ENCODE results near the gene LAMA2. TPM values are rescaled to one million over a fixed set of nuclear protein-coding genes. Genes with fewer than 3 reads are reported as not detected.

LAMA2 gene
- total and polyA plus RNA-seq, 2 experiments from 2014 or later: 0.91 to 6.4 TPM

- ATAC-seq (no peak), DNase-seq (ENCODE audit: low spot score) (no peak)
- Histone ChIP-seq H3K36me3 (ENCODE audit: insufficient read depth) (no peaks in the 10 kb centered on the region), H3F3A (replicated peaks; ENCODE audit: low read depth) (no peaks in the 10 kb centered on the region), H3K27ac (ENCODE audit: low read depth) (no peak overlapping the region), H3K9me2 (ENCODE audit: insufficient read depth) (no peaks in the 10 kb centered on the region), H3K79me2 (replicated peaks; ENCODE audit: insufficient read depth) (no peaks in the 10 kb centered on the region), H2AFZ (no peak overlapping the region), H3K27me3 (ENCODE audit: insufficient read depth) (no peaks in the 10 kb centered on the region), H4K20me1 (replicated peaks; ENCODE audit: insufficient read depth) (no peaks in the 10 kb centered on the region), H3K4me1 (ENCODE audit: insufficient read depth) (peaks cover 5% of the 10 kb centered on the region; the same call in 1 of the 2 replicates), H3K4me2 (no peak overlapping the region), H3K4me3 (no peak overlapping the region)
- no peaks in the 10 kb centered on the region; the same call in 2 of the 3 replicates for H3K36me3 Mint-ChIP-seq (ENCODE audit: low read depth)
- no peaks in the 10 kb centered on the region for H3K9me3 Mint-ChIP-seq
- no peak overlapping the region for H3K4me3 Mint-ChIP-seq
- no peaks in the 10 kb centered on the region for H3K27me3 Mint-ChIP-seq (ENCODE audit: insufficient read depth, low read depth, poor library complexity)
- no peak overlapping the region for H3K27ac Mint-ChIP-seq
- TF ChIP-seq ZNF114 (CRISPR knock-in tag; IDR thresholded peaks at IDR 0.05): no peak
- no peak for TF ChIP-seq POLR2AphosphoS5 (IDR thresholded peaks at IDR 0.05; ENCODE audit: low read depth)
- no peak for TF ChIP-seq JUNB (IDR thresholded peaks at IDR 0.05; ENCODE audit: unreplicated experiment)
- TF ChIP-seq NANOG (IDR thresholded peaks at IDR 0.05; ENCODE audit: borderline replicate concordance): no peak
- TF ChIP-seq, protein P1, sequence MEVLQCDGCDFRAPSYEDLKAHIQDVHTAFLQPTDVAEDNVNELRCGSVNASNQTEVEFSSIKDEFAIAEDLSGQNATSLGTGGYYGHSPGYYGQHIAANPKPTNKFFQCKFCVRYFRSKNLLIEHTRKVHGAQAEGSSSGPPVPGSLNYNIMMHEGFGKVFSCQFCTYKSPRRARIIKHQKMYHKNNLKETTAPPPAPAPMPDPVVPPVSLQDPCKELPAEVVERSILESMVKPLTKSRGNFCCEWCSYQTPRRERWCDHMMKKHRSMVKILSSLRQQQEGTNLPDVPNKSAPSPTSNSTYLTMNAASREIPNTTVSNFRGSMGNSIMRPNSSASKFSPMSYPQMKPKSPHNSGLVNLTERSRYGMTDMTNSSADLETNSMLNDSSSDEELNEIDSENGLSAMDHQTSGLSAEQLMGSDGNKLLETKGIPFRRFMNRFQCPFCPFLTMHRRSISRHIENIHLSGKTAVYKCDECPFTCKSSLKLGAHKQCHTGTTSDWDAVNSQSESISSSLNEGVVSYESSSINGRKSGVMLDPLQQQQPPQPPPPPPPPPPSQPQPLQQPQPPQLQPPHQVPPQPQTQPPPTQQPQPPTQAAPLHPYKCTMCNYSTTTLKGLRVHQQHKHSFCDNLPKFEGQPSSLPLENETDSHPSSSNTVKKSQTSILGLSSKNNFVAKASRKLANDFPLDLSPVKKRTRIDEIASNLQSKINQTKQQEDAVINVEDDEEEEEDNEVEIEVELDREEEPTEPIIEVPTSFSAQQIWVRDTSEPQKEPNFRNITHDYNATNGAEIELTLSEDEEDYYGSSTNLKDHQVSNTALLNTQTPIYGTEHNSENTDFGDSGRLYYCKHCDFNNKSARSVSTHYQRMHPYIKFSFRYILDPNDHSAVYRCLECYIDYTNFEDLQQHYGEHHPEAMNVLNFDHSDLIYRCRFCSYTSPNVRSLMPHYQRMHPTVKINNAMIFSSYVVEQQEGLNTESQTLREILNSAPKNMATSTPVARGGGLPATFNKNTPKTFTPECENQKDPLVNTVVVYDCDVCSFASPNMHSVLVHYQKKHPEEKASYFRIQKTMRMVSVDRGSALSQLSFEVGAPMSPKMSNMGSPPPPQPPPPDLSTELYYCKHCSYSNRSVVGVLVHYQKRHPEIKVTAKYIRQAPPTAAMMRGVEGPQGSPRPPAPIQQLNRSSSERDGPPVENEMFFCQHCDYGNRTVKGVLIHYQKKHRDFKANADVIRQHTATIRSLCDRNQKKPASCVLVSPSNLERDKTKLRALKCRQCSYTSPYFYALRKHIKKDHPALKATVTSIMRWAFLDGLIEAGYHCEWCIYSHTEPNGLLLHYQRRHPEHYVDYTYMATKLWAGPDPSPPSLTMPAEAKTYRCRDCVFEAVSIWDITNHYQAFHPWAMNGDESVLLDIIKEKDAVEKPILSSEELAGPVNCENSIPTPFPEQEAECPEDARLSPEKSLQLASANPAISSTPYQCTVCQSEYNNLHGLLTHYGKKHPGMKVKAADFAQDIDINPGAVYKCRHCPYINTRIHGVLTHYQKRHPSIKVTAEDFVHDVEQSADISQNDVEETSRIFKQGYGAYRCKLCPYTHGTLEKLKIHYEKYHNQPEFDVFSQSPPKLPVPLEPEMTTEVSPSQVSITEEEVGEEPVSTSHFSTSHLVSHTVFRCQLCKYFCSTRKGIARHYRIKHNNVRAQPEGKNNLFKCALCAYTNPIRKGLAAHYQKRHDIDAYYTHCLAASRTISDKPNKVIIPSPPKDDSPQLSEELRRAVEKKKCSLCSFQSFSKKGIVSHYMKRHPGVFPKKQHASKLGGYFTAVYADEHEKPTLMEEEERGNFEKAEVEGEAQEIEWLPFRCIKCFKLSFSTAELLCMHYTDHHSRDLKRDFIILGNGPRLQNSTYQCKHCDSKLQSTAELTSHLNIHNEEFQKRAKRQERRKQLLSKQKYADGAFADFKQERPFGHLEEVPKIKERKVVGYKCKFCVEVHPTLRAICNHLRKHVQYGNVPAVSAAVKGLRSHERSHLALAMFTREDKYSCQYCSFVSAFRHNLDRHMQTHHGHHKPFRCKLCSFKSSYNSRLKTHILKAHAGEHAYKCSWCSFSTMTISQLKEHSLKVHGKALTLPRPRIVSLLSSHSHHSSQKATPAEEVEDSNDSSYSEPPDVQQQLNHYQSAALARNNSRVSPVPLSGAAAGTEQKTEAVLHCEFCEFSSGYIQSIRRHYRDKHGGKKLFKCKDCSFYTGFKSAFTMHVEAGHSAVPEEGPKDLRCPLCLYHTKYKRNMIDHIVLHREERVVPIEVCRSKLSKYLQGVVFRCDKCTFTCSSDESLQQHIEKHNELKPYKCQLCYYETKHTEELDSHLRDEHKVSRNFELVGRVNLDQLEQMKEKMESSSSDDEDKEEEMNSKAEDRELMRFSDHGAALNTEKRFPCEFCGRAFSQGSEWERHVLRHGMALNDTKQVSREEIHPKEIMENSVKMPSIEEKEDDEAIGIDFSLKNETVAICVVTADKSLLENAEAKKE (CRISPR knock-in tag; IDR thresholded peaks at IDR 0.05): no peak
- no peak for TF ChIP-seq REST (IDR thresholded peaks at IDR 0.05; ENCODE audit: unreplicated experiment)
- TF ChIP-seq ETS1 (IDR thresholded peaks at IDR 0.05): no peak
- TF ChIP-seq, protein P2, sequence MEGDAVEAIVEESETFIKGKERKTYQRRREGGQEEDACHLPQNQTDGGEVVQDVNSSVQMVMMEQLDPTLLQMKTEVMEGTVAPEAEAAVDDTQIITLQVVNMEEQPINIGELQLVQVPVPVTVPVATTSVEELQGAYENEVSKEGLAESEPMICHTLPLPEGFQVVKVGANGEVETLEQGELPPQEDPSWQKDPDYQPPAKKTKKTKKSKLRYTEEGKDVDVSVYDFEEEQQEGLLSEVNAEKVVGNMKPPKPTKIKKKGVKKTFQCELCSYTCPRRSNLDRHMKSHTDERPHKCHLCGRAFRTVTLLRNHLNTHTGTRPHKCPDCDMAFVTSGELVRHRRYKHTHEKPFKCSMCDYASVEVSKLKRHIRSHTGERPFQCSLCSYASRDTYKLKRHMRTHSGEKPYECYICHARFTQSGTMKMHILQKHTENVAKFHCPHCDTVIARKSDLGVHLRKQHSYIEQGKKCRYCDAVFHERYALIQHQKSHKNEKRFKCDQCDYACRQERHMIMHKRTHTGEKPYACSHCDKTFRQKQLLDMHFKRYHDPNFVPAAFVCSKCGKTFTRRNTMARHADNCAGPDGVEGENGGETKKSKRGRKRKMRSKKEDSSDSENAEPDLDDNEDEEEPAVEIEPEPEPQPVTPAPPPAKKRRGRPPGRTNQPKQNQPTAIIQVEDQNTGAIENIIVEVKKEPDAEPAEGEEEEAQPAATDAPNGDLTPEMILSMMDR (conservative IDR thresholded peaks at IDR 0.05; ENCODE audit: low read depth in 2 of 2): no peak
- TF ChIP-seq STAT1 (IDR thresholded peaks at IDR 0.05; ENCODE audit: unreplicated experiment): no peak
- no peak for TF ChIP-seq EZH2 (IDR thresholded peaks at IDR 0.05; ENCODE audit: low read depth, unreplicated experiment)
- no peak for TF ChIP-seq EZH2phosphoT487 (IDR thresholded peaks at IDR 0.05; ENCODE audit: unreplicated experiment)
- TF ChIP-seq ZNF331 (CRISPR knock-in tag; IDR thresholded peaks at IDR 0.05; ENCODE audit: low read depth): no peak
- no peak for TF ChIP-seq CREB1 (CRISPR knock-in tag; IDR thresholded peaks at IDR 0.05; ENCODE audit: low read depth)
- peaks cover 5% of the 10 kb centered on the region; the same call in 2 of the 3 replicates for H3K4me1 Mint-ChIP-seq
Measured at GRCh38 chr6:129016844-129017243, 133.9 kb downstream of the LAMA2 start.
